A549 (cell line): ENCODE results near the gene F10. TPM values are rescaled to one million over a fixed set of nuclear protein-coding genes. Genes with fewer than 3 reads are reported as not detected.

Experiments
- ATAC-seq, 2 experiments: fragments of 200-7000 bp in 1 of 2; fragments of >200 bp in 1 of 2; cut with Nextera tagmentation in 1 of 2; cut with Tn5 transposase in 1 of 2; 3 replicates each; pipeline versions ENCODE4 v1.8.0 to v1.9.1; 2018 to 2020; ENCODE audit warnings: mild to moderate bottlenecking in 1 of 2, moderate library complexity in 1 of 2
- CTCF ChIA-PET: fragments of 300-600 bp; sonication (Branson Sonifier 250); formaldehyde crosslinking; extraction: SDS; loops from one replicate; lab custom pipeline; 2021; ENCODE audit warnings: antibody characterized with exemption, inconsistent platforms; lab: Yijun Ruan, JAX
- POLR2A ChIA-PET: fragments of 350-600 bp; formaldehyde crosslinking; extraction: SDS; loops from one replicate; lab custom pipeline; 2021; ENCODE audit warnings: antibody characterized with exemption, inconsistent platforms; lab: Yijun Ruan, JAX
- DNase-seq, 2 experiments: peaks; one replicate each; pipeline versions ENCODE4 v3.0.0 to v3.0.0-alpha.2; 2011 to 2016; ENCODE audit warnings: low read depth in 1 of 2, low spot score in 1 of 2
- FAIRE-seq: peaks from 2 replicates; lab custom pipeline; 2011; peaks lifted over from hg19 to GRCh38; lab: Jason Lieb, UNC
- H3K27ac ChIP-seq, 2 experiments: fragments of >200 bp; sonication (Bioruptor Twin); formaldehyde crosslinking; 3 replicates each; pipeline ENCODE4 v1.5.1; 2016 to 2017
- H3K4me1 ChIP-seq: fragments of >200 bp; sonication (Bioruptor Twin); formaldehyde crosslinking; 3 replicates; pipeline ENCODE4 v1.6.1; 2016
- H3K4me2 ChIP-seq: fragments of >200 bp; sonication (Bioruptor Twin); formaldehyde crosslinking; 3 replicates; pipeline ENCODE4 v1.6.1; 2016
- H3K4me3 ChIP-seq: fragments of >200 bp; sonication (Bioruptor Twin); formaldehyde crosslinking; 3 replicates; pipeline ENCODE4 v1.5.1; 2016
- H3K9me3 ChIP-seq: fragments of >200 bp; sonication (Bioruptor Twin); formaldehyde crosslinking; 3 replicates; pipeline ENCODE4 v1.6.1; 2016
- BHLHE40 ChIP-seq: IDR thresholded peaks from 2 replicates; pipeline ENCODE4 v1.6.1; 2012; ENCODE audit warnings: low read depth, low read length, inconsistent platforms
- CBX2 ChIP-seq: fragments of 200-600 bp; sonication (generic); IDR thresholded peaks from 2 replicates; pipeline ENCODE4 v1.6.1; 2016; ENCODE audit warnings: low read depth, mild to moderate bottlenecking, borderline replicate concordance
- CEBPB ChIP-seq, 2 experiments: fragments of >200 bp in 1 of 2; sonication (Bioruptor Twin) in 1 of 2; formaldehyde crosslinking in 1 of 2; IDR thresholded peaks; 2 replicates each; pipeline ENCODE4 v1.6.1; 2012 to 2016
- FOSL2 ChIP-seq, 2 experiments: fragments of 450-650 bp in 1 of 2; fragments of >200 bp in 1 of 2; sonication (Bioruptor Twin) in 1 of 2; formaldehyde crosslinking; IDR thresholded peaks; 2 replicates each; pipeline versions ENCODE4 v1.5.0 to v1.6.1; 2016 to 2020; ENCODE audit warnings: mild to moderate bottlenecking in 1 of 2, moderate library complexity in 1 of 2
- FOXS1 ChIP-seq: fragments of 250-450 bp; sonication (Bioruptor Pico); IDR thresholded peaks from 2 replicates; pipeline ENCODE4 v1.5.0; 2020; ENCODE audit warnings: mild to moderate bottlenecking, moderate library complexity
- HOXB5 ChIP-seq: fragments of 250-450 bp; sonication (Bioruptor Pico); IDR thresholded peaks from 2 replicates; pipeline ENCODE4 v1.5.0; 2020; ENCODE audit warnings: mild to moderate bottlenecking, moderate library complexity
- JUNB ChIP-seq: fragments of >200 bp; sonication (Bioruptor Twin); formaldehyde crosslinking; IDR thresholded peaks from 2 replicates; pipeline ENCODE4 v1.6.1; 2016
- KDM1A ChIP-seq: fragments of 200-600 bp; sonication (generic); IDR thresholded peaks from 2 replicates; pipeline ENCODE4 v1.6.1; 2016; ENCODE audit warnings: low read depth, mild to moderate bottlenecking
- KDM5A ChIP-seq: fragments of 200-600 bp; sonication (generic); IDR thresholded peaks from 2 replicates; pipeline ENCODE4 v1.6.1; 2016; ENCODE audit warnings: antibody characterized with exemption, mild to moderate bottlenecking
- MAFK ChIP-seq: fragments of 450-650 bp; IDR thresholded peaks from 2 replicates; pipeline ENCODE4 v1.6.1; 2014; ENCODE audit not compliant: partially characterized antibody
- MAZ ChIP-seq: fragments of 150-350 bp; IDR thresholded peaks from 2 replicates; pipeline ENCODE4 v1.6.1; 2014; ENCODE audit warnings: antibody characterized with exemption, low read depth, low read length, borderline replicate concordance
- MYC ChIP-seq: IDR thresholded peaks from 2 replicates; pipeline ENCODE4 v1.6.1; 2012; ENCODE audit warnings: mild to moderate bottlenecking, inconsistent platforms, low read length, improper control_type of control experiment, borderline replicate concordance
- NFE2L2 ChIP-seq: fragments of 150-350 bp; conservative IDR thresholded peaks from 2 replicates; pipeline ENCODE4 v1.6.1; 2014; ENCODE audit warnings: low read length
- NPAS2 ChIP-seq: fragments of 250-450 bp; sonication (Bioruptor Pico); IDR thresholded peaks from 2 replicates; pipeline ENCODE4 v1.8.0; 2022; ENCODE audit warnings: mild to moderate bottlenecking, moderate library complexity, borderline replicate concordance
- NR3C1 ChIP-seq: fragments of >200 bp; sonication (Bioruptor Twin); formaldehyde crosslinking; IDR thresholded peaks from 3 replicates; pipeline ENCODE4 v1.6.1; 2017
- POLR2A ChIP-seq: IDR thresholded peaks from 2 replicates; pipeline ENCODE4 v1.6.1; 2012; ENCODE audit warnings: mild to moderate bottlenecking, low read length
- RARB ChIP-seq: fragments of 250-450 bp; sonication (Bioruptor Pico); IDR thresholded peaks from 2 replicates; pipeline ENCODE4 v1.8.0; 2021; ENCODE audit warnings: mild to moderate bottlenecking, moderate library complexity
- RCOR1 ChIP-seq: fragments of 150-350 bp; IDR thresholded peaks from 2 replicates; pipeline ENCODE4 v1.6.1; 2014; ENCODE audit warnings: antibody characterized with exemption, low read length, low read depth
- RFX5 ChIP-seq: fragments of 450-650 bp; IDR thresholded peaks from 2 replicates; pipeline ENCODE4 v1.7.1; 2014; ENCODE audit warnings: antibody characterized with exemption, mild to moderate bottlenecking, moderate library complexity
- ZNF302 ChIP-seq: fragments of 250-450 bp; sonication (Bioruptor Pico); IDR thresholded peaks from 2 replicates; pipeline ENCODE4 v1.9.0; 2021; ENCODE audit warnings: inconsistent platforms, mild to moderate bottlenecking, moderate library complexity
- WGBS: methylation state at CpG from one replicate; pipeline ENCODE4 v1.1.6; 2017; ENCODE audit errors: missing lambda C conversion rate; 5-methylcytosine and 5-hydroxymethylcytosine counted together
- polyA plus RNA-seq, 4 experiments: library from polyadenylated mRNA; depleted of rRNA in 3 of 4; stranded (reverse); fragments of >200 nt; fragmentation: RNase III in 1 of 4; extraction: RNeasy Plus Mini Kit Qiagen cat#74134 plus additional on column Dnase treatment in 1 of 4; gene quantifications; 2 replicates in 3 of 4; 3 replicates in 1 of 4; pipeline ENCODE4 v1.2.3, GENCODE V29; 2011 to 2017
- TF ChIP-seq, protein P1 (sequence below): fragments of 250-450 bp; sonication (Bioruptor Pico); IDR thresholded peaks from 2 replicates; pipeline ENCODE4 v1.5.0; 2021; ENCODE audit warnings: mild to moderate bottlenecking, moderate library complexity, borderline replicate concordance
- TF ChIP-seq, protein P2 (sequence below): fragments of 150-350 bp; IDR thresholded peaks from 2 replicates; pipeline ENCODE4 v1.6.1; 2014; ENCODE audit warnings: low read depth, mild to moderate bottlenecking, low read length
- TF ChIP-seq, protein P3 (sequence below): IDR thresholded peaks from 2 replicates; pipeline ENCODE4 v1.6.1; 2012

Gene F10
- polyA plus RNA-seq, 2 of the 4 experiments (the other 2 are of a cell fraction) = 0.32 TPM; not detected in 1

DNA sequence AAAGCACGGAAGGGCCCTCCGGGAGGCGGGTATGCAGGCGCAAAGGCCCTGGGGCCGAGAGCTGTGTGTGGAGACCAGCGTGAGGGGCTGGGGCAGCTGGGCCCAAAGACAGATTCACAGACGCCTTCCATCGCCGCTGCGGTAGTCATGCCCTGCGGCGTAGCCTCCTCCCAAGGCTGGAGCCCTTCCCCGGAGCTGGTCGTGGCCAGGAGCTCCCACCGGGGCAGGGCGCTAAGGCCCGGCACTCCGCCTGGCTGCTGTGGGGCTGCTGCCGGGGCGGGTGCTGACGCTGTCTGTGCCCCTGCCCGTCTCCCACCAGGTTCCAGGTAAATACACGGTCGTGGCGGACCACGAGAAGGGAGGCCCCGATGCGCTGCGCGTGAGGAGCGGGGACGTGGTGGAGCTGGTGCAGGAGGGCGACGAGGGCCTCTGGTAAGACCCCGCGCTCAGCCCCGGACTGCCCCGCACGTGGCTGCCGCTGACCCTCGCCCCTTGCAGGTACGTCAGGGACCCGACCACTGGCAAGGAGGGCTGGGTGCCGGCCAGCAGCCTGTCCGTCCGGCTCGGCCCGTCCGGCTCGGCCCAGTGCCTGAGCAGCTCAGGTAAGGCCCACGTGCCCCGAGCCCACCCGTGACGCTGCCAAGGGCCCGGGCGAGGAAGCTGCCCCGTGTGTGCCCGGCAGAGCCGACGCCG lies 26.4 kb upstream of the F10 start:
- WGBS = 82% methylated on average over 18 of the region's 61 CpGs
- no peak overlapping the region for H3K27ac ChIP-seq
- ATAC-seq = no peak
- H3K4me1 ChIP-seq = no peaks in the 10 kb centered on the region
- H3K9me3 ChIP-seq = no peaks in the 10 kb centered on the region
- CTCF ChIA-PET = interaction anchor here (1.1 kb wide), 1 partner anchor 10 kb away, joined by 3 read pairs; no protein-coding TSS in a partner anchor
- no peak for DNase-seq
- FAIRE-seq = no peak
- POLR2A ChIA-PET = no interaction called here
- TF ChIP-seq KDM5A = no peak
- TF ChIP-seq, all 56 proteins: peak for 0
- Histone ChIP-seq H3K4me3 (no peak overlapping the region), H3K4me2 (no peak overlapping the region)

DNA sequence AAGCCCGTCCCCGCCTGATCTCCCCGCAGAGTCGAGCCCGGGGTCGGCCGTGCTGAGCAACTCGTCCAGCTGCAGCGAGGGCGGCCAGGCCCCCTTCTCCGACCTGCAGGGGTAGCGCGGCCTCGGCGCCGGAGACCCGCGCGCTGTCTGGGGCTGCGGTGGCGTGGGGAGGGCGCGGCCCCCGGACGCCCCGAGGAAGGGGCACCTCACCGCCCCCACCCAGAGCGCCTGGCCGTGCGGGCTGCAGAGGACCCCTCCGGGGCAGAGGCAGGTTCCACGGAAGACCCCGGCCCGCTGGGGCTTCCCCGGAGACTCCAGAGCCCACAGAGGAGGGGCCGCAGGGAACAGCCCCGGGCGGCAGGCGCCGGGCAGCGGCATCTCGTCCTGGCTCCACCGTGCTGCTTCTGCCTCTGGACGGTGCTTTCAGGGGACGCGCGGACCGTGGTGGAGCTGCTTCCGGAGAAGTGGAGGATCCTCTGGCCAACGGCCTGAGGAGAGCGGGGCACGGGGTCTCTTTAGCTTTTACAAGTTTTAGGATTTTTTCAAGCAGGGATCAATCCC lies 25.8 kb upstream of the F10 start:
- ATAC-seq (no peak), DNase-seq (no peak), FAIRE-seq (no peak)
- H3K4me3 ChIP-seq = no peak overlapping the region
- POLR2A ChIA-PET = no interaction called here
- 87% methylated on average over 10 of the region's 52 CpGs for WGBS
- H3K27ac ChIP-seq = no peak overlapping the region
- H3K4me1 ChIP-seq = no peaks in the 10 kb centered on the region
- no peaks in the 10 kb centered on the region for H3K9me3 ChIP-seq
- TF ChIP-seq MAFK = no peak
- no peak for TF ChIP-seq BHLHE40
- CTCF ChIA-PET = interaction anchor here (1.1 kb wide), 1 partner anchor 11 kb away, joined by 3 read pairs; no protein-coding TSS in a partner anchor
- H3K4me2 ChIP-seq = no peak overlapping the region

DNA sequence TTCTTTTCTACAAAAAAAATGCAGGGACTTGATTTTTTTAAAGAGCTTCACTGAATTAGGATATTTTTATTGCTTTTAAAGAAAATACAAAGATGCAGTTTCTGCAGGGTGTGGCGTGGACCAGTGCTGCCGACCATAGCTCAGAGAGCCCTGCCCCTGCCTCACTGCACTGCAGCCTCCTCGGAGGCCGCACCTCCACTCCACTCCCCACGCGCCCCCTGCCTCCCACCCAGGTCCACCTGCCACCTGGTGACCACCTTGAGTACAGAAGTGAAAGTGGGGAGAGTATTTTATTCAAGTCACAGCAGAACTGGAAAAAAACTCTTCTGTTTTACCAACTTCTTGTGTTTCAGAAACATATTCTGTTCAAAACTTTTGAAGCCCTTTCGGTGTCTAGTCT lies 24.9 kb upstream of the F10 start:
- WGBS = 60% methylated on average over 7 of the region's 7 CpGs
- no peak for ATAC-seq

More for the DNA sequence above, 24.9 kb upstream of the F10 start:
- POLR2A ChIA-PET = no interaction called here
- TF ChIP-seq NFE2L2 (no peak), MYC (no peak), JUNB (no peak), RARB (CRISPR knock-in tag) (no peak), ZNF302 (no peak), NR3C1 (no peak), RFX5 (no peak), NPAS2 (CRISPR knock-in tag) (no peak), MAZ (no peak), POLR2A (no peak), CEBPB (IDR thresholded peaks at IDR 0.05) (no peak), CBX2 (no peak), FOXS1 (CRISPR knock-in tag) (no peak), FOSL2 (IDR thresholded peaks at IDR 0.05) (no peak), FOSL2 (CRISPR knock-in tag; IDR thresholded peaks at IDR 0.05) (no peak), KDM1A (no peak), RCOR1 (no peak), HOXB5 (no peak)
- TF ChIP-seq, protein P1, sequence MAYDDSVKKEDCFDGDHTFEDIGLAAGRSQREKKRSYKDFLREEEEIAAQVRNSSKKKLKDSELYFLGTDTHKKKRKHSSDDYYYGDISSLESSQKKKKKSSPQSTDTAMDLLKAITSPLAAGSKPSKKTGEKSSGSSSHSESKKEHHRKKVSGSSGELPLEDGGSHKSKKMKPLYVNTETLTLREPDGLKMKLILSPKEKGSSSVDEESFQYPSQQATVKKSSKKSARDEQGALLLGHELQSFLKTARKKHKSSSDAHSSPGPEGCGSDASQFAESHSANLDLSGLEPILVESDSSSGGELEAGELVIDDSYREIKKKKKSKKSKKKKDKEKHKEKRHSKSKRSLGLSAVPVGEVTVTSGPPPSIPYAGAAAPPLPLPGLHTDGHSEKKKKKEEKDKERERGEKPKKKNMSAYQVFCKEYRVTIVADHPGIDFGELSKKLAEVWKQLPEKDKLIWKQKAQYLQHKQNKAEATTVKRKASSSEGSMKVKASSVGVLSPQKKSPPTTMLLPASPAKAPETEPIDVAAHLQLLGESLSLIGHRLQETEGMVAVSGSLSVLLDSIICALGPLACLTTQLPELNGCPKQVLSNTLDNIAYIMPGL (CRISPR knock-in tag) = no peak
- TF ChIP-seq, protein P2, sequence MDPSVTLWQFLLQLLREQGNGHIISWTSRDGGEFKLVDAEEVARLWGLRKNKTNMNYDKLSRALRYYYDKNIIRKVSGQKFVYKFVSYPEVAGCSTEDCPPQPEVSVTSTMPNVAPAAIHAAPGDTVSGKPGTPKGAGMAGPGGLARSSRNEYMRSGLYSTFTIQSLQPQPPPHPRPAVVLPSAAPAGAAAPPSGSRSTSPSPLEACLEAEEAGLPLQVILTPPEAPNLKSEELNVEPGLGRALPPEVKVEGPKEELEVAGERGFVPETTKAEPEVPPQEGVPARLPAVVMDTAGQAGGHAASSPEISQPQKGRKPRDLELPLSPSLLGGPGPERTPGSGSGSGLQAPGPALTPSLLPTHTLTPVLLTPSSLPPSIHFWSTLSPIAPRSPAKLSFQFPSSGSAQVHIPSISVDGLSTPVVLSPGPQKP = no peak
- TF ChIP-seq, protein P3, sequence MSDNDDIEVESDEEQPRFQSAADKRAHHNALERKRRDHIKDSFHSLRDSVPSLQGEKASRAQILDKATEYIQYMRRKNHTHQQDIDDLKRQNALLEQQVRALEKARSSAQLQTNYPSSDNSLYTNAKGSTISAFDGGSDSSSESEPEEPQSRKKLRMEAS = no peak
- TF ChIP-seq, all 56 proteins: peak for 0
- no peak overlapping the region for H3K27ac ChIP-seq
- CTCF ChIA-PET = interaction anchor here (0.6 kb wide), 1 partner anchor 143 kb away, joined by 3 read pairs; no protein-coding TSS in a partner anchor
- H3K4me2 ChIP-seq = no peak overlapping the region
- no peaks in the 10 kb centered on the region for H3K9me3 ChIP-seq
- H3K4me1 ChIP-seq = no peaks in the 10 kb centered on the region
- no peak overlapping the region for H3K4me3 ChIP-seq
- FAIRE-seq (no peak), DNase-seq (no peak)
